K562 (cell line): ENCODE results near the gene POLR1B. TPM values are rescaled to one million over a fixed set of nuclear protein-coding genes. Genes with fewer than 3 reads are reported as not detected.
A peak's percentile ranks its signal among the peaks of the same experiment; 100 is the strongest.

Experiments used
- CBX5 ChIP-seq: IDR thresholded peaks from 2 replicates; pipeline ENCODE4 v1.6.1; 2014; ENCODE audit warnings: low read depth, borderline replicate concordance
- CHD1 ChIP-seq: fragments of 200-600 bp; sonication (generic); IDR thresholded peaks from one replicate; pipeline ENCODE4 v1.6.1; 2012; ENCODE audit warnings: mild to moderate bottlenecking, moderate library complexity, low read length, inconsistent platforms
- FOXK2 ChIP-seq, 2 experiments: fragments of 450-650 bp; IDR thresholded peaks in 1 of 2; conservative IDR thresholded peaks in 1 of 2; 2 replicates each; pipeline ENCODE4 v1.6.1; 2016; ENCODE audit warnings: low read depth in 2 of 2, mild to moderate bottlenecking in 1 of 2
- HCFC1 ChIP-seq: IDR thresholded peaks from 2 replicates; pipeline ENCODE4 v1.6.1; 2012; ENCODE audit warnings: low read depth, low read length, improper control_type of control experiment
- HOXB6 ChIP-seq: fragments of 250-450 bp; sonication (Bioruptor Pico); IDR thresholded peaks from 2 replicates; pipeline ENCODE4 v1.5.1; 2022; ENCODE audit warnings: mild to moderate bottlenecking, borderline replicate concordance
- IRF2 ChIP-seq: sonication (generic); formaldehyde crosslinking; IDR thresholded peaks from 2 replicates; pipeline ENCODE4 v1.8.1; 2022; ENCODE audit warnings: mild to moderate bottlenecking, missing genetic modification reagents
- JUNB ChIP-seq: fragments of 450-650 bp; formaldehyde crosslinking; conservative IDR thresholded peaks from 2 replicates; pipeline ENCODE4 v1.4.0; 2020; ENCODE audit warnings: mild to moderate bottlenecking
- POLR2G ChIP-seq: fragments of 200-400 bp; formaldehyde crosslinking; IDR thresholded peaks from 2 replicates; pipeline ENCODE4 v1.6.1; 2017; ENCODE audit warnings: low read depth, mild to moderate bottlenecking, antibody characterized with exemption, low read length, moderate library complexity
- SREBF1 ChIP-seq: fragments of 150-350 bp; IDR thresholded peaks from 2 replicates; pipeline ENCODE4 v1.6.1; 2014; ENCODE audit warnings: antibody characterized with exemption, low read depth, low read length, borderline replicate concordance
- U2AF1 ChIP-seq: fragments of 200-400 bp; formaldehyde crosslinking; optimal IDR thresholded peaks from 2 replicates; pipeline ENCODE3; 2017; ENCODE audit warnings: mild to moderate bottlenecking, low read depth, low read length, moderate library complexity
- ZNF184 ChIP-seq: sonication (generic); formaldehyde crosslinking; IDR thresholded peaks from 2 replicates; pipeline ENCODE4 v1.5.0; 2020; ENCODE audit warnings: missing genetic modification reagents
- ZNF696 ChIP-seq: fragments of 250-450 bp; sonication (Bioruptor Pico); conservative IDR thresholded peaks from 2 replicates; pipeline ENCODE4 v1.4.0; 2020; ENCODE audit warnings: mild to moderate bottlenecking, moderate library complexity
- ZNF699 ChIP-seq: fragments of 250-450 bp; sonication (Bioruptor Pico); IDR thresholded peaks from 2 replicates; pipeline ENCODE4 v1.8.0; 2021; ENCODE audit warnings: mild to moderate bottlenecking, moderate library complexity; ENCODE audit not compliant: insufficient replicate concordance
- polyA plus RNA-seq, 8 experiments: library from polyadenylated mRNA; depleted of rRNA in 4 of 8; stranded (reverse) in 5 of 8; unstranded in 3 of 8; fragments of >200 nt; fragmentation: Nextera tagmentation in 2 of 8; fragmentation: Illumina TruSeq in 1 of 8; extraction: Ambion mirVana in 2 of 8; extraction: Trizol in 1 of 8; gene quantifications; 2 replicates each; pipeline versions ENCODE4 v1.2.1 to v1.2.3, GENCODE V29; 2011 to 2014; ENCODE audit warnings: inconsistent platforms in 1 of 8, missing spikeins in 1 of 8
- total RNA-seq, 7 experiments: library from RNA; depleted of rRNA in 6 of 7; stranded (reverse); fragments of >200 nt in 6 of 7; fragmentation: Illumina TruSeq in 2 of 7; extraction: Trizol in 2 of 7; gene quantifications; 2 replicates each; pipeline versions ENCODE4 v1.2.1 to v1.2.3, GENCODE V29; 2011 to 2021; ENCODE audit warnings: low replicate concordance in 1 of 7
- TF ChIP-seq, protein P1 (sequence below): fragments of 450-650 bp; formaldehyde crosslinking; IDR thresholded peaks from 2 replicates; pipeline ENCODE4 v1.4.0; 2020; ENCODE audit warnings: mild to moderate bottlenecking, moderate library complexity
- TF ChIP-seq, protein P2 (sequence below): fragments of 450-650 bp; IDR thresholded peaks from 2 replicates; pipeline ENCODE4 v1.6.1; 2016
- TF ChIP-seq, protein P3 (sequence below), 2 experiments: IDR thresholded peaks in 1 of 2; conservative IDR thresholded peaks in 1 of 2; 2 replicates each; pipeline ENCODE4 v1.6.1; 2016; ENCODE audit warnings: low read depth in 2 of 2, mild to moderate bottlenecking in 1 of 2, missing compliant biosample characterization in 1 of 2, missing genetic modification characterization in 1 of 2, moderate library complexity in 1 of 2
- TF ChIP-seq, protein P4 (sequence below): fragments of 250-450 bp; sonication (Bioruptor Pico); IDR thresholded peaks from 2 replicates; pipeline ENCODE4 v1.8.0; 2021; ENCODE audit warnings: moderate library complexity, mild to moderate bottlenecking, inconsistent platforms

Gene POLR1B
- total and polyA plus RNA-seq, 9 of the 15 experiments (the other 6 are each of a cell fraction or from before 2014, with no cell fraction given) = 19.8 to 55.1 (median 40.2) TPM

DNA sequence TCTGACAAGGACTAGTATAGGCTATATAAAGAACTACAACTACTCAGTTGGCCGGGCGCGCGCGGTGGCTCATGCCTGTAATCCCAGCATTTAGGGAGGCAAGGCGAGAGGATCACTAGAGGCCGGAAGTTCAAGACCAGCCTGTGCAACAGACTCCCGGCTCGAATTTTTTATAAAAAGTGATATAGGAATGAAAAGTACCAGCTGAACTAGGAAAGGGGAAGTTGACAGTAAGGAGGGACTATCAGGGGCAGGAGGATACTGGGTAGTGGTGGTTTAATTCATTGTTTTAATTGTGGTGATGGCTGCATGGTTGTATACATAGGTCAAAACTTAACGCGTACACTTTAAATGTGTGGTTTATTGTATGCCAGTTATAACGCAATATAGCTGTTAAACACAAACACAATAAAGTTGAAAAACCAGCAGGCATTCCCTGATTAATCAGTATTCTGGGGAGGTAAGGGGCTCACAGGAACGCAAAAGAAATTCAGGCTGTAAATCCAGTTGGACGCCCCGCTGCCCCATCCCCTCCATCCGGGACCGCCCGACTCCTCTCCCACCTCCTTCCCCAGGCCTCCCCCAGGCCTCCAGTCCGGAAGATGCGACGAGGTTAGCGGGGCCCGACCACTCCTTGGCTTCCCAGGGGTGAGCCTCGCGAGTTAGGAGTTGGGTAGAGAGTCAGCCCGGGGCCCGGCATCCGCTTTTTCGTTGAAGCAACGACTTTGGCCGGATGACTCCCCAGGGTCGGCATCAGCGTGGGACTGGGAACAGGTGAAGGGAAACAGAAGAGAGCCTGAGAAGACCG, 746 bp upstream of the POLR1B start (continued):
- no peak for TF ChIP-seq ZNF696 (CRISPR knock-in tag)
- no peak for TF ChIP-seq U2AF1
- no peak for TF ChIP-seq SREBF1
- TF ChIP-seq, protein P1, sequence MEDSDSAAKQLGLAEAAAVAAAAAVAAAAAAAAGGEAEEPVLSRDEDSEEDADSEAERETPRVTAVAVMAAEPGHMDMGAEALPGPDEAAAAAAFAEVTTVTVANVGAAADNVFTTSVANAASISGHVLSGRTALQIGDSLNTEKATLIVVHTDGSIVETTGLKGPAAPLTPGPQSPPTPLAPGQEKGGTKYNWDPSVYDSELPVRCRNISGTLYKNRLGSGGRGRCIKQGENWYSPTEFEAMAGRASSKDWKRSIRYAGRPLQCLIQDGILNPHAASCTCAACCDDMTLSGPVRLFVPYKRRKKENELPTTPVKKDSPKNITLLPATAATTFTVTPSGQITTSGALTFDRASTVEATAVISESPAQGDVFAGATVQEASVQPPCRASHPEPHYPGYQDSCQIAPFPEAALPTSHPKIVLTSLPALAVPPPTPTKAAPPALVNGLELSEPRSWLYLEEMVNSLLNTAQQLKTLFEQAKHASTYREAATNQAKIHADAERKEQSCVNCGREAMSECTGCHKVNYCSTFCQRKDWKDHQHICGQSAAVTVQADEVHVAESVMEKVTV (CRISPR knock-in tag) = no peak
- TF ChIP-seq, protein P2, sequence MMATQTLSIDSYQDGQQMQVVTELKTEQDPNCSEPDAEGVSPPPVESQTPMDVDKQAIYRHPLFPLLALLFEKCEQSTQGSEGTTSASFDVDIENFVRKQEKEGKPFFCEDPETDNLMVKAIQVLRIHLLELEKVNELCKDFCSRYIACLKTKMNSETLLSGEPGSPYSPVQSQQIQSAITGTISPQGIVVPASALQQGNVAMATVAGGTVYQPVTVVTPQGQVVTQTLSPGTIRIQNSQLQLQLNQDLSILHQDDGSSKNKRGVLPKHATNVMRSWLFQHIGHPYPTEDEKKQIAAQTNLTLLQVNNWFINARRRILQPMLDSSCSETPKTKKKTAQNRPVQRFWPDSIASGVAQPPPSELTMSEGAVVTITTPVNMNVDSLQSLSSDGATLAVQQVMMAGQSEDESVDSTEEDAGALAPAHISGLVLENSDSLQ = no peak
- TF ChIP-seq ZNF699 (CRISPR knock-in tag) = no peak
- no peak for TF ChIP-seq IRF2
- TF ChIP-seq POLR2G = peak; percentile 79
- TF ChIP-seq, protein P3, sequence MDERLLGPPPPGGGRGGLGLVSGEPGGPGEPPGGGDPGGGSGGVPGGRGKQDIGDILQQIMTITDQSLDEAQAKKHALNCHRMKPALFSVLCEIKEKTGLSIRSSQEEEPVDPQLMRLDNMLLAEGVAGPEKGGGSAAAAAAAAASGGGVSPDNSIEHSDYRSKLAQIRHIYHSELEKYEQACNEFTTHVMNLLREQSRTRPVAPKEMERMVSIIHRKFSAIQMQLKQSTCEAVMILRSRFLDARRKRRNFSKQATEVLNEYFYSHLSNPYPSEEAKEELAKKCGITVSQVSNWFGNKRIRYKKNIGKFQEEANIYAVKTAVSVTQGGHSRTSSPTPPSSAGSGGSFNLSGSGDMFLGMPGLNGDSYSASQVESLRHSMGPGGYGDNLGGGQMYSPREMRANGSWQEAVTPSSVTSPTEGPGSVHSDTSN (CRISPR knock-in tag; IDR thresholded peaks at IDR 0.05; ENCODE audit: low read depth) = no peak
- TF ChIP-seq, protein P3 (tag; conservative IDR thresholded peaks at IDR 0.05; ENCODE audit: low read depth) = no peak
- no peak for TF ChIP-seq CHD1
- TF ChIP-seq JUNB (CRISPR knock-in tag) = no peak
- TF ChIP-seq, protein P4, sequence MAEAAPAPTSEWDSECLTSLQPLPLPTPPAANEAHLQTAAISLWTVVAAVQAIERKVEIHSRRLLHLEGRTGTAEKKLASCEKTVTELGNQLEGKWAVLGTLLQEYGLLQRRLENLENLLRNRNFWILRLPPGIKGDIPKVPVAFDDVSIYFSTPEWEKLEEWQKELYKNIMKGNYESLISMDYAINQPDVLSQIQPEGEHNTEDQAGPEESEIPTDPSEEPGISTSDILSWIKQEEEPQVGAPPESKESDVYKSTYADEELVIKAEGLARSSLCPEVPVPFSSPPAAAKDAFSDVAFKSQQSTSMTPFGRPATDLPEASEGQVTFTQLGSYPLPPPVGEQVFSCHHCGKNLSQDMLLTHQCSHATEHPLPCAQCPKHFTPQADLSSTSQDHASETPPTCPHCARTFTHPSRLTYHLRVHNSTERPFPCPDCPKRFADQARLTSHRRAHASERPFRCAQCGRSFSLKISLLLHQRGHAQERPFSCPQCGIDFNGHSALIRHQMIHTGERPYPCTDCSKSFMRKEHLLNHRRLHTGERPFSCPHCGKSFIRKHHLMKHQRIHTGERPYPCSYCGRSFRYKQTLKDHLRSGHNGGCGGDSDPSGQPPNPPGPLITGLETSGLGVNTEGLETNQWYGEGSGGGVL (CRISPR knock-in tag) = no peak
- TF ChIP-seq HCFC1 = no peak
- no peak for TF ChIP-seq CBX5
- TF ChIP-seq HOXB6 (CRISPR knock-in tag) = no peak
- no peak for TF ChIP-seq ZNF184 (CRISPR knock-in tag)
- TF ChIP-seq FOXK2 (conservative IDR thresholded peaks at IDR 0.05 in 1 of 2, IDR thresholded peaks at IDR 0.05 in 1 of 2; ENCODE audit: low read depth in 2 of 2) = peak in 1 of 2 experiments; percentile 99; a peak in 2 of 4 replicates
